Spleen (tissue), 7 donors: ENCODE data around the gene GLIPR1L1.

ENCODE experiments used
- CTCF ChIP-seq, 11 experiments: fragments of 200-600 bp in 7 of 11; fragments of 450-650 bp in 4 of 11; sonication (generic) in 4 of 11; IDR thresholded peaks in 8 of 11; conservative IDR thresholded peaks in 3 of 11; 1 replicate in 7 of 11; 2 replicates in 4 of 11; pipeline versions ENCODE4 v1.4.0 to v1.8.0; 2016 to 2021; ENCODE audit warnings: antibody characterized with exemption in 11 of 11, inconsistent platforms in 4 of 11, mild to moderate bottlenecking in 1 of 11
- POLR2A ChIP-seq, 3 donors: fragments of 450-650 bp; IDR thresholded peaks; one replicate each; pipeline ENCODE4 v1.5.1; 2017; ENCODE audit warnings: antibody characterized with exemption in 3 of 3, mild to moderate bottlenecking in 1 of 3
- POLR2AphosphoS5 ChIP-seq, 3 donors: sonication (generic); formaldehyde crosslinking; IDR thresholded peaks; one replicate each; pipeline ENCODE4 v1.5.1; 2017; ENCODE audit warnings: antibody characterized with exemption in 3 of 3
- donor health status: DM: no; HTN: no; CAD: no; lungs with moderate emphysema.
- donor health status: DM: no; HTN: no; CAD: no.
- donor health status: DM: no; HTN: no; CAD: no.

GRCh38 chr12:75409830-75410229 is 75.4 kb downstream of the GLIPR1L1 start:
- no peak for TF ChIP-seq POLR2A (IDR thresholded peaks at IDR 0.05)
- TF ChIP-seq CTCF (IDR thresholded peaks at IDR 0.05 in 8 of 11, conservative IDR thresholded peaks at IDR 0.05 in 3 of 11) = no peak
- TF ChIP-seq POLR2AphosphoS5 (IDR thresholded peaks at IDR 0.05) = no peak
